Measurements from ENCODE around the gene HOXB6.

DNA sequence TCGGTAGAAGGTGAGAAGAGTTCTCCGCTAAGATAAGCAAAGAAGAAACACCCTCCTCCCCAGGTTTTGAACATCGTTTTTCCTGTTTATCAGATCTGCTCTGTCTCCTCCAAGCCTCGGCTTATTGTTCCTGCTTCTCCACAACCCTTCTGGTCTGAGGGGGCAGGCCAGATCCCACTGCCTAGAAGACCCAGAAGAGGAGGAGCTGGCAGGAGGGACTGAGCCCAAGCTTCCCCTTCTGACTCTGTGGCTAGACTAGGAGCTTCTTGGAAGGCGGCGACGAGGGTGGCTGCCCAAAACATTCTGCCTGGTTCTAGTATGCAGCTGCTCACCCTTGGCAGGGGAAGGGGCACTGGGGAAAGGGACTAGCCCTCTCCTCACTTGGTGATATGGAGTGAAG lies 6.0 kb downstream of the HOXB6 start:
- TF ChIP-seq, protein P1, sequence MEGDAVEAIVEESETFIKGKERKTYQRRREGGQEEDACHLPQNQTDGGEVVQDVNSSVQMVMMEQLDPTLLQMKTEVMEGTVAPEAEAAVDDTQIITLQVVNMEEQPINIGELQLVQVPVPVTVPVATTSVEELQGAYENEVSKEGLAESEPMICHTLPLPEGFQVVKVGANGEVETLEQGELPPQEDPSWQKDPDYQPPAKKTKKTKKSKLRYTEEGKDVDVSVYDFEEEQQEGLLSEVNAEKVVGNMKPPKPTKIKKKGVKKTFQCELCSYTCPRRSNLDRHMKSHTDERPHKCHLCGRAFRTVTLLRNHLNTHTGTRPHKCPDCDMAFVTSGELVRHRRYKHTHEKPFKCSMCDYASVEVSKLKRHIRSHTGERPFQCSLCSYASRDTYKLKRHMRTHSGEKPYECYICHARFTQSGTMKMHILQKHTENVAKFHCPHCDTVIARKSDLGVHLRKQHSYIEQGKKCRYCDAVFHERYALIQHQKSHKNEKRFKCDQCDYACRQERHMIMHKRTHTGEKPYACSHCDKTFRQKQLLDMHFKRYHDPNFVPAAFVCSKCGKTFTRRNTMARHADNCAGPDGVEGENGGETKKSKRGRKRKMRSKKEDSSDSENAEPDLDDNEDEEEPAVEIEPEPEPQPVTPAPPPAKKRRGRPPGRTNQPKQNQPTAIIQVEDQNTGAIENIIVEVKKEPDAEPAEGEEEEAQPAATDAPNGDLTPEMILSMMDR (IDR thresholded peaks at IDR 0.05) = no peak
- no peak for TF ChIP-seq POLR2A (IDR thresholded peaks at IDR 0.05)

All from uterus (tissue), 2 donors.